Activated CD4-positive, alpha-beta T cell treated with anti-CD3 and anti-CD28 coated beads, Interleukin-2, amount 50 U/mL, for 48 hours (primary cell): Measurements from ENCODE around the gene MINDY3.
"Not testable (repeated sequence)": the region's sequence is repeated elsewhere in the genome, so short reads cannot be mapped to it uniquely, and the experiment has no call there.

Source experiments
- DNase-seq, 2 experiments: peaks; one replicate each; pipeline ENCODE4 v3.0.0-alpha.2; 2020

The MINDY3 gene

DNA sequence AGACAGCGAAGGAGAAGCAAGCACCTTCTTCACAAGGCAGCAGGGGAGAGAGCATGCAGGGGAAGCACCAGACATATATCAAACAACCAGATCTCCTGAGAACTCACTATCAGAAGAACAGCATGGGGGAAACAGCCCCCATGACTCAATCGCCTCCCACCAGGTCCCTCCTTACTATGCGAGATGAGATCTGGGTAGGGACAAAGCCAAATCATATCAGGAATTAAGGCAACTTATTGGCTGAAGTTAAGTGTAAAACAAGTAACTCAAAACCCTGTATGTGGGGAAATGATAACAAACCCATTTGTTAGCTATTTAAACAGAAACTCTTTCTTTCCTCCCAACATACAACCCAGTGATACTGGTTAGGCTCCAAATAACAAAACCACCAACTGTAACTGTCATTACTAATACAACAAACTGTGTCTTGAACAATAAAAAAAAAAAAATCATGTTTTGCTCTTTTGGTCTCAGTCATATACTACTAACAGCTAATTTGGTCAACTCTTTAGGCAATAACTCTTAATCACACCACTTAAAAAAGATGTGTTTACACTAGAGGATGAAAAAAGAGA is 57.8 kb downstream of the MINDY3 start:
- DNase-seq, result peak; percentile 30 to 43

GRCh38 chr10:15801641-15802040 is 58.7 kb downstream of the MINDY3 start:
- DNase-seq, result no peak

DNA sequence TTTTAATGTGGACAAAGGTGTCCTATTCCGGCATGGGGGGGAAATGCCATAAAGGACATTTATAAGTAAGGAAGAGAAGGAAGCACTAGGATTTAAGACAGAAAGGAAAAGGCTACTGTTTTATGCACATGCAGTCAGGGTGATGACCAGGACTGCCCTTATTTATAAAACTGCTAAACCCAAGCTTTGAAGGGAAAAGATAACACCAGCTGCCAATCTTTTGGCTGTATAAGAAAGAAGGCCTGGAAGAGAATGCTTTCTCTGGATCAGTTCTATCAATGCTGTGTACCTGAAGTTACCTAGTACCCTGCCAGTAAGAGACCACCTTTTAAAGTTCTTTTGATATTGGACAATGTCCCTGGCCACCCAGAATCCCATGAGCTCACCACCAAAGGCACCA is 59.2 kb downstream of the MINDY3 start:
- DNase-seq, result no peak

DNA sequence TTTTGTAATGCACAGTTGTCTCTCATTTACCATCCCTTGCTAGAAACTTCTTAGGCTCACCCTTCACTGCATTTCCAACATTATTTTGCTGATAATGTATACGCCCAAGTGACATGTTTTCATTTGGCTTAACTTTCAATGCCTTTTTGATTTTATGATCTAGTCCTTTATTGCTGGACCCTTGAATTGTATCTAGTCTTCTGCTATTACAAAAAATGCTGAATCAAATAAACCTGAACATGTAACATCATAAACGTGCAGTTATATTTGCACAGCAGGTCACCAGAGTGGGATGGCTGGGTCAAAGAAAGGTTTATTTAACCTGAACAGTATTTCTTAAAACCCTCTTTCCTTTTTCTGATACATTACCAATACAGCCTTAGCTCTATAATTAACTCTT is 63.0 kb downstream of the MINDY3 start:
- no peak for DNase-seq

GRCh38 chr10:15796762-15797161 is 63.5 kb downstream of the MINDY3 start:
- no peak for DNase-seq

DNA sequence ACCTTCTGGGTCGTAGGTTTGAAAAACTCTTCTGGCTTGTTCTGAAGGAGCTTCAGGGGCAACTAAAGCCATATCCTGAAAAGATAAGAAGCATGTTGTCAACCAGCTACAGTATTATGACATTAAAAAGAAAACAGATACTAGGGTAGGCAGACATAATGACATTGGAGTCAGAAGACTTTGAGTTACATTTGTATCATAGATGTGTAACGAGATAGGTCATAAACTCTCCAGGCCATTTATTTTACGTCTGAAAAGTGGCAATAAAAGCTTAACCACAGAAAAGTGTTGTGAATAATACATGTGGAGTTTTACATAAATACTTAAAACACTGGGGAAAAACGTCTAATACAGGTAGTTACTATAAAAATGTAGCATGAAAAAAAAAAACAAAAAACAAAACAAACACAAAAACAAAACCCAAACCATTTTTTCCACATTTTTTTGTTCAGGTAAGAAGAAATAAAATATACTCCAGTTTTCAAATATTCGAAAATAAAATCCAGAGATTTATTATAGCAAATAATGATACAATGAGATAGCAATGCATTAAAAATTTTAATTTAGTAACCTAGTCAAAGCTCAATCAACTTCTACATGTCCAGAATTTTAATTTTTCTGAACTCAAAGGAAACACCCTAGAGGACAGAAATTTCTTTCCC is 64.1 kb downstream of the MINDY3 start:
- no peak for DNase-seq

DNA sequence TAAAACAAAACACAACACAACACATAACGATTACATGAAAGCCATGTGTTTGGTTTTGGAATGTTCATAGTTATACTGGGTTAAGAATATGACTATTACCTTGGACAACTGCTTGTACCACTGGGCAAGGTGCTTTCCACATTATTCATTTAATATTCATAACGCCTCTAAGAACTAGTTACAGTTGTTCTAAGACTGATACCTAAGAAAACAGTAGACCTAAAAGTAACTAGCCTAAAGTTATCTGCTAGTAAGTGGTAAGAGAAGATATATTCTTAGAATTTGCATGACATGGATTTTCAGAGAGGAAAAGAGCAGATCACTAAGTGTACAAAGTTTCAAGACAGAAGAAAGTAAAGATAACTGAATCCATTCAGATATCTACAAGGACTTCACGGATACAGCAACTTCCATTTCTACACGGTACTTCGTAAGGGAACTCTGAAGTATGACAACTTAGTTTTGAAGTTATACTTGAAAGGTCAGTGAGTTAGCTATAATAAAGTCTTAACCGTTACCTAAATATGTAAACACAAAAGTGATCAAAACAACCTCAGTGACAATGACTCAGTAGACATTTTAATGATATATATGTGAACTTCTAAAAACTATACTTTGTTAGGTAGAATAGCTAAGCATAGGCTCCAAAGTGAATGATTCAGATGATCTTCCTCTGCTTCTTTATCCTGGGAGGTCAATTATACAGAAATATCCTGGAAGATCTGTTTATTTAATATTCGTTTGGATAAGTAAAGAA is 65.1 kb downstream of the MINDY3 start:
- DNase-seq, result no peak

GRCh38 chr10:15794569-15794968 is 65.7 kb downstream of the MINDY3 start:
- DNase-seq, result no peak

DNA sequence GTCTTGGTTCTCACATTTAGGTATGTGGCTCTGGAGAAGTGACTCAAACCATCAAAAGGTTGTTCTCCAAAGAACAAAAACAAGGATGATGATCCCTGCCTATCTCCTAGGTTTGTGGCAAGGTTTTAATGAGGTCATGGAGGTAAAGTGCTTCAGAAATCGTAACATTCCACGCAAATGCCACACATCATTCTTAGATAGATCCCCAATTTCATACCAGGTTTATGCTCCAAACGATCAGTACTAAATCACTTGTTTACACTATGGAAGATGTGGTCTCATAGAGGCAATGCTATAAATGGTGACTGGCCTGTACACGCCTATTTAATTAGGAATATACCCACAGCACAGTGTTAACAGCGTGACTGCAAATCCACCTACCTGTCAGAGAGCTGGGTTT is 66.6 kb downstream of the MINDY3 start:
- DNase-seq, result no peak

DNA sequence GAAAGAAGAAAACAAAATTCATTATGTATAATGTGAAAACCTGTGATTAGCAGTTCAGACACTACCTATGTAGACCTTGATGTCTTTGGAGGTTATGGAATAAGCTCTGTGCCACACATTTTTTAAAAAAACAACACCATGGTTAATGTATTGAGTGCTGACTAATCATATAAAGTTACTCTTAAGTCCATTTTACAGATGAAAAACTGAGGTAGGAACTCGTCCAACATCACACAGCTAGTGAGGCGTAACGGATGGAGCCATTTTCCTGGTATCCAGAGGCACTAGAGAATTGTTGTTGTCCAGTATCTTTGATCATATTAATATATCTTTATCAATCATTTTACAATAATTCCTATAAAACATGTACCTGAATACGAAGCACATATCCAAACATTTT is 67.5 kb downstream of the MINDY3 start:
- DNase-seq, result no peak

DNA sequence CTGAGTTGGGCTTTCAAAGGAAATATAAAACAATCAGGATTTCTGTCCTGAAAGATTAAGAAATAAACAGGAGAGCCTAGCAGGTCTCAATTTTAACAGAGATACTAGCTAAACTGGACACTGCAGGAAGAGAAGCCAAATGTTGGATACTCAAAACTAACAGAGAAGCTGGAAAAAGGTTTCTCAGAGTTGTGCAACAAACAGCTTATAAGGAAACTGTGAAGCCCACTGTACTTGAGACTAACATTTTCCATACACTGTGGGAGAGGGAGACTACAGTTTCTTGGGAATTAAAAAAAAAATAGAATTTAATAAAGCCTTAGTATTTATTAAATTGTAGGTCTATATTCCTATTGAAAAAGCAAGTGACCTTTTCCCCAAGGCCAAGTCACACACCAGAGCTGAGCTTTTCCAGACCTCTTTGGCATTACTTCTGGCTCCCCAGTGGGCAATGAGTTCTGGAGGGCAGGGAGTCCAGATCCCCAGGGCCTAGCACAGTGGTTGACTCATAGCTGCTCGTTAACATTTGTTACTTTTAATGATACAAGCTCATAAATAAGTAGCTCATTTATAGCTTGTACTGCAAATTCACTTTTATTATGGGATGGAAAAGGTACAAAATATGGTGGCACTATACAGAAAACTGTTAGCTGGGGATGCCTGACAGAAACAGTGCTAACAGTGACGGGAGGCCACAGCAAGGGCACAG is 68.3 kb downstream of the MINDY3 start:
- no peak for DNase-seq

- no peak for DNase-seq
Observed at GRCh38 chr10:15789793-15790525, 70.3 kb downstream of the MINDY3 start.

DNA sequence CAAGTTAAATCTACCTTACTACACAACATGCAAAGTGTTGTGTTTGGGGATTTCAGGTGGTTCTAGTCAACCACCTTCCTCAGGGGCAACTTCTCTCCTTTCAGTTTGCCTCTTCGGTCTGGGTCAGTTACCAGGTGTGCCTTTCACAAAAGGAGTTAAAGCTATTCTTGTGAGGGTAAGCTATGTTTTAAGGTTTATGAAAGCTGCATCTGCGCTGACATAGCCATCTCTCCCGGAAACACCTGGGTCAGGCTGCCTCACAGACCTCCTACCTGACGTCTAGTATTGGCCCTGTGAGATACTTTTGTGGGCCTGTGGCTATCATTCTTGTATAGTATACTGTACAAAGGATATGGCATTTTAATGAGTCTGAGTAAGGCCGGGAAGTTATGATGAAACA is 72.9 kb downstream of the MINDY3 start:
- DNase-seq, result no peak

DNA sequence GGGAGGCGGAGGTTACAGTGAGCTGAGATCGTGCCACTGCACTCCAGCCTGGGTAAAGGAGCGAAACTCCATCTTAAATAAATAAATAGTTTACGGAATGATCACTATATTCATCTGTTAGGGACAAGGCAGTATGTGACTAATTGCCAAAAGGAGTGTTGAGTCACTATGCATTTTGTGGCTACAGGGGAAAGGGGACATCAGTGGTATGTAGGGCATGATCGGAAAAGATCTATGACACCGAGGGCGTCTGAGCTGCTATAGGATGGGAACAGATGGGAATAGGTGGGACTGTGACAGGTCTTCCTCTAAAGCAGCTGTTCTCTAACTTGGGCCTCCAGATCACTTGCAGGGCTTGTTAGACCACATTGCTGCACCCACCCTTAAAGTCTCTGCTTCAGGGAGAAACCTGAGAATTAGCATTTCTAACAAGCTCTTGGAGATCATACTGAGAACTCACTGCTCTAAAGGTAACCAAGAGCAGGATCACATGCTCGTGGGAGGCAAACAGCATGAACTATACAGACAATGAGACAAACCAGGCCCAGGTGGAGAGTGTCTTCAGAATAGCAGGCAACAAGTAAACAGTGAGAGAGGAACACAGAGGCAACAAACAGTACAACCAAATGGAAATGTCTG is 75.5 kb downstream of the MINDY3 start:
- DNase-seq, result no peak

- DNase-seq, result no peak
Observed at GRCh38 chr10:15783941-15784636, 76.2 kb downstream of the MINDY3 start.

- DNase-seq, result no peak
Observed at GRCh38 chr10:15782851-15783250, 77.5 kb downstream of the MINDY3 start.

- no peak for DNase-seq
Observed at GRCh38 chr10:15781381-15781960, 78.8 kb downstream of the MINDY3 start.

DNA sequence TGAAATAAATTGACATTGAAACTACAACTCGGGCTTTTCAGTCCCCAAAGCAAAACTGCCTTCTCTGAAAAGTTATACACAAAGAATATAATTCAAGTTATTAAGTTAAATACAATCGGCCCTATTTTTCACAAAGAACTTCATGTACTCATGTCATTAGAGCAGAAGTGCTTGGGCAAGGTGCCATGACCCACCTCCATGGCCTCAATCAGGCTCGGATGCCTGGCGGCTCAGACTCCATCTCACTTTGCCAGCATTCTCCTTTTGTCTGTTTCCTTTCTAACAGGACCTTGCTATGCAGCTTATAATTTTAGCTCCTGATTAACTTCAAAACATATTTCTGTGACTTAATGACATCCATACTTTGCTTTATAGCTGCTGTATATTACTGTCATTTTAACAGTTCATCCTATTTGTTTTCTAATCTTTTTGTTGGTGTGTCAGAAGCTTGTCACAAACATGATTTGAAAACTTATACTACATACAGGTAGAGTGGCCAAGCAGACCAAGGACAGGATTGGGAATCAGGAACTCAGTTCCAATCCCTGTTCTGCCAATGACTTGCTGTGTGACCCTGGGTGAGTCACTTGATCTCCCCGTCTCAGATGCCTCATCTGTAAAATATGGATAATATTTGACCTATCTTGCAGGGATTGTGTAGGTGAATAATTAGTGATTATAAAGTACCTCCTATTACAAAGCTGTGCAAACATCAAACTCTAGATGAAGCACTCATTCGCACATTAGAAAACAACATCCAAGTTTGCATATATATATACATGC is 79.8 kb downstream of the MINDY3 start:
- DNase-seq, result no peak

DNA sequence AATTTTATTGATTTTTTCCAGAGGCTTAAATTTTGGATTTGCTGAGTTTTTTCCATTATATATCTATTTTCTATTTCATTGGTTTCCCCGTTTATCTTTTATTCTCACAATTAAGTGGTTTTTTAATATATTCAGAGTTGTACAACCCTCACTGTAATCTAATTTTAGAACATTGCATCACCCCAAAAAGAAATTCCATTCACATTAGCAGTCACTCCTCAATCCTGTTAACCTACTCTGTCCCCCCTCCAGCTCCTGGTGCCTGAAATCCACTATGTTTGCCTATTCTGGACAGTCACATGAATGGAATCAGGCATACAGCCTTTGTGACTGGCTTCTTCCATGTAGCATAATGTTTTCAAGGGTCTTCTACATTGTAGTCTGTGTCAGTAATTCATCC is 84.8 kb downstream of the MINDY3 start:
- no peak for DNase-seq

DNA sequence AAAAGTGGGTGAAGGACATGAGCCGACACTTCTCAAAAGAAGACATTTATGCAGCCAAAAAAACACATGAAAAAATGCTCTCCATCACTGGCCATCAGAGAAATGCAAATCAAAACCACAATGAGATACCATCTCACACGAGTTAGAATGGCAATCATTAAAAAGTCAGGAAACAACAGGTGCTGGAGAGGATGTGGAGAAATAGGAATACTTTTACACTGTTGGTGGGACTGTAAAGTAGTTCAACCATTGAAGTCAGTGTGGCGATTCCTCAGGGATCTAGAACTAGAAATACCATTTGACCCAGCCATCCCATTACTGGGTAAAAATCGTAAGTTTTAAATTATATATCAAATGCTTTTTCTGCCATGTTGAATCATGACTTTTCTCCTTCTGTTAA is 85.8 kb downstream of the MINDY3 start:
- not testable (repeated sequence) for DNase-seq
